IgD-negative memory B cell (primary cell): ENCODE results near the gene DNAH8. TPM values are rescaled to one million over a fixed set of nuclear protein-coding genes. Genes with fewer than 3 reads are reported as not detected.
A peak's percentile ranks its signal among the peaks of the same experiment; 100 is the strongest.

Experiments used
- H3K27ac Mint-ChIP-seq, 3 donors: one replicate each; pipeline ENCODE4 v1.8.0; 2020 to 2022; ENCODE audit warnings: mild to moderate bottlenecking in 3 of 3, mixed read lengths in 3 of 3, moderate library complexity in 1 of 3
- H3K27me3 Mint-ChIP-seq: one replicate; pipeline ENCODE4 v1.8.0; 2021; ENCODE audit warnings: mixed read lengths
- H3K36me3 Mint-ChIP-seq: one replicate; pipeline ENCODE4 v1.8.0; 2020; ENCODE audit warnings: mild to moderate bottlenecking, mixed read lengths
- H3K4me1 Mint-ChIP-seq, 3 donors: one replicate each; pipeline ENCODE4 v1.8.0; 2020 to 2022; ENCODE audit warnings: mixed read lengths in 3 of 3, mild to moderate bottlenecking in 1 of 3
- H3K4me3 Mint-ChIP-seq, 4 donors: one replicate each; pipeline ENCODE4 v1.8.0; 2020 to 2022; ENCODE audit warnings: mild to moderate bottlenecking in 4 of 4, mixed read lengths in 4 of 4, moderate library complexity in 3 of 4
- H3K9me3 Mint-ChIP-seq, 3 donors: one replicate each; pipeline ENCODE4 v1.8.0; 2020 to 2021; ENCODE audit warnings: mixed read lengths in 3 of 3, mild to moderate bottlenecking in 1 of 3
- polyA plus RNA-seq: library from polyadenylated mRNA; unstranded; fragments of 300-500 nt; fragmentation: Illumina TruSeq; gene quantifications from one replicate; pipeline ENCODE4 v1.2.3, GENCODE V29; 2021

DNAH8 gene
- polyA plus RNA-seq, 1 donor from 2014 or later, result 0.94 TPM

- Mint-ChIP-seq H3K27me3 (peaks cover 6% of the 10 kb centered on the region), H3K27ac (no peak overlapping the region), H3K4me1 (no peaks in the 10 kb centered on the region), H3K9me3 (no peaks in the 10 kb centered on the region), H3K4me3 (no peak overlapping the region), H3K36me3 (no peaks in the 10 kb centered on the region)
These were observed 261.8 kb downstream of the DNAH8 start for GRCh38 chr6:38976801-38977500.

DNA sequence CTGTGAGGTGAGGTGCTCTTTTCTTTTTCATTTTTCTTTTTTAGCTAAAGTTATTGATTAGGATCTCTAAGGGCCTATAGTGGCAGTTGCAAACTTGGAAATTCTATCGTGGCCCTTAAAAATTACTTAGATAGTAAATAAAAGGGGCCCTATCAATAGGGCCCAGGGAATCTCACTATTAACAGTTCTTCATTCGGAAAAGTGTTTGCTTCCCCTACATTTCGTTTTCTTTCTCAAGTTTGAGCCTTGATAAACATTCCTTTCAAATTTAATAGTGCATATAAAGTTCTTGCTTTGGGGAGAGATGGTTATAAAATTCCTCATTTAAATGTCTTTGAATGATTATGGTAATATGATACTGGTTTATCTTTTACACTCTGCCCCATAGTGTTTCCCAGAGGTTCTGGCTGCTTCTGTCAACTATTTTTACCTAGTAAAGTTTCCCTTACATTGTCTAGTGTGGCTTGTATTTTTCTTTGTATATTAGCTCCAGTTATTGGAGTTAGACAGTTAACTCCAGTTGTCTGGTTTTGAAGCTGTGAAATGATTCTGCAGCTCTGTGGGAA is 263.1 kb downstream of the DNAH8 start:
- no peak overlapping the region for H3K27ac Mint-ChIP-seq
- no peak overlapping the region for H3K4me3 Mint-ChIP-seq
- peaks cover 6% of the 10 kb centered on the region for H3K27me3 Mint-ChIP-seq
- H3K36me3 Mint-ChIP-seq, result no peaks in the 10 kb centered on the region
- H3K9me3 Mint-ChIP-seq, result no peaks in the 10 kb centered on the region
- no peaks in the 10 kb centered on the region for H3K4me1 Mint-ChIP-seq

DNA sequence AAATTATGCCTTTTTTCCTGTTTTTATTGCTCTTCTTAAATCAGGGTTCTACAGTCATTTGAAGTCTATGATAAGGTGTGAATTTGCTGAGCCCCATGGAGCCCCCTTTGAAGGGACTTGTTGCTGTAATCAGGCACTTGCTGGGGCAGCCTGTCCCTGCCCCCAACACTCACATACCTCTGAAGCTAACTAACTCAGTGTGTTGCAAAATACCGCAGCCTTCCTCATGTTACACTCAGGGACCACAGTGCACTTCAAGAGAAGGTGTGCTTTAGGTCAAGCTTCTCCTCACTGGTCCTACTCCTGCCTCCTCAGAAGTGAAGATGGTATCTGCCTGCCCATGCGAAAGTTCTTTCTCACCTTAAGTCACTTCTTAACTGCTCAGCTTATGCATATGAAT is 267.4 kb downstream of the DNAH8 start:
- Mint-ChIP-seq H3K9me3 (peaks cover 0 to 2% (median 0%) of the 10 kb centered on the region in 3 donors), H3K36me3 (peaks cover 2% of the 10 kb centered on the region), H3K27ac (no peak overlapping the region), H3K4me1 (no peaks in the 10 kb centered on the region), H3K4me3 (no peak overlapping the region), H3K27me3 (peaks cover 7% of the 10 kb centered on the region)

DNA sequence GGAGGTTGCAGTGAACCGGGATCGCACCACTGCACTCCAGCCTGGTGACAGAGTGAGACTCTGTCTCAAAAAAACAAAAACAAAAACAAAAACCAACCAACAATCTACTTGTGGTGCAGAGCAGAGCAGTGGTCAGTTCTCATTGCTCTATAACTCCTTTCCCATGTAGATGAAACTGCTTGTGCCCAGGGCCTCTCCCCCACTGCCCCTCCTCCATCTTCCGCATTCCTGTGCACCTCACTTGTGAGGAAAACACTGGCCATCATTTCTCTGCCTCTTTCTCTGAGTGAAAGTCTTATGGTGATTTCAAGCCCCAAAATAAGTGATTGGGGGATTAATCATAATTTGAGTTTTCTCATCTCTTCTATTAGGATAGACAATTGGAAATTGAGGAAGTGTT is 269.6 kb downstream of the DNAH8 start:
- peaks cover 0 to 2% (median 0%) of the 10 kb centered on the region in 3 donors for H3K9me3 Mint-ChIP-seq
- no peaks in the 10 kb centered on the region for H3K4me1 Mint-ChIP-seq
- H3K27me3 Mint-ChIP-seq, result peaks cover 4% of the 10 kb centered on the region
- H3K27ac Mint-ChIP-seq, result no peak overlapping the region
- H3K36me3 Mint-ChIP-seq, result peaks cover 2% of the 10 kb centered on the region
- no peak overlapping the region for H3K4me3 Mint-ChIP-seq

GRCh38 chr6:38985839-38986238 is 270.7 kb downstream of the DNAH8 start:
- H3K9me3 Mint-ChIP-seq, result peaks cover 0 to 2% (median 0%) of the 10 kb centered on the region in 3 donors
- peaks cover 1% of the 10 kb centered on the region for H3K27me3 Mint-ChIP-seq
- no peaks in the 10 kb centered on the region for H3K4me1 Mint-ChIP-seq
- H3K36me3 Mint-ChIP-seq, result peaks cover 2% of the 10 kb centered on the region
- no peak overlapping the region for H3K27ac Mint-ChIP-seq
- no peak overlapping the region for H3K4me3 Mint-ChIP-seq

GRCh38 chr6:38987503-38987902 is 272.4 kb downstream of the DNAH8 start:
- H3K27me3 Mint-ChIP-seq, result peaks cover 4% of the 10 kb centered on the region
- H3K9me3 Mint-ChIP-seq, result peaks cover 0 to 2% (median 0%) of the 10 kb centered on the region in 3 donors
- no peaks in the 10 kb centered on the region for H3K4me1 Mint-ChIP-seq
- no peak overlapping the region for H3K4me3 Mint-ChIP-seq
- peaks cover 3% of the 10 kb centered on the region for H3K36me3 Mint-ChIP-seq
- H3K27ac Mint-ChIP-seq, result no peak overlapping the region

- Mint-ChIP-seq H3K4me1 (no peaks in the 10 kb centered on the region), H3K27me3 (peaks cover 4% of the 10 kb centered on the region), H3K36me3 (peaks cover 3% of the 10 kb centered on the region), H3K27ac (no peak overlapping the region), H3K4me3 (no peak overlapping the region), H3K9me3 (peaks cover 0 to 2% (median 0%) of the 10 kb centered on the region in 3 donors)
These were observed 273.8 kb downstream of the DNAH8 start for GRCh38 chr6:38988736-38989449.

DNA sequence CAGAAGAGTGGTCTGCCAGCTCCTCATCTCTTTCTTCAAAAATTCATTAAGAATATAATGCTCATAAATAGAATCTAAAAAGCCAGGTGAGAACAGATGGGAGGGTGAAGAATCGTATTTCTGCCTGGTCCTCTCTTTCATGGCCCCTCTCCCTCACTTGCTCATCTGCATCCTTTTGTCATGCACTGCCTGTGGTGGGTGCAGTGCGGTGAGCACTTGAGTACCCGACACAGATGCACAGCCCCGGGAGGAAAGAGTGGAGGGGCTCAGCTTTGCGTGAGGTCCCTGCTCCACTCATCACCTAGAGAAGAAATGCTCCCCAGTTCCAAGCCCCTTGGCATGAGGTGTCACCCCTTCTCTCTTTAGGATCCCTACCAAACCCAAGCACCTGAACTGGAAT is 275.4 kb downstream of the DNAH8 start:
- H3K27ac Mint-ChIP-seq, result no peak overlapping the region
- no peaks in the 10 kb centered on the region for H3K9me3 Mint-ChIP-seq
- H3K36me3 Mint-ChIP-seq, result peaks cover 1% of the 10 kb centered on the region
- peaks cover 2% of the 10 kb centered on the region for H3K27me3 Mint-ChIP-seq
- no peaks in the 10 kb centered on the region for H3K4me1 Mint-ChIP-seq
- H3K4me3 Mint-ChIP-seq, result no peak overlapping the region

- peaks cover 0 to 2% (median 0%) of the 10 kb centered on the region in 3 donors for H3K4me1 Mint-ChIP-seq
- H3K9me3 Mint-ChIP-seq, result no peaks in the 10 kb centered on the region
- H3K4me3 Mint-ChIP-seq, result no peak overlapping the region
- no peak overlapping the region for H3K27ac Mint-ChIP-seq
- peaks cover 2% of the 10 kb centered on the region for H3K27me3 Mint-ChIP-seq
- H3K36me3 Mint-ChIP-seq, result peaks cover 3% of the 10 kb centered on the region
These were observed 281.6 kb downstream of the DNAH8 start for GRCh38 chr6:38996676-38997075.

GRCh38 chr6:38997128-38997761 is 282.1 kb downstream of the DNAH8 start:
- Mint-ChIP-seq H3K9me3 (no peaks in the 10 kb centered on the region), H3K27ac (peak overlapping the region in 1 of 3 donors; percentile 9), H3K27me3 (peaks cover 4% of the 10 kb centered on the region)

GRCh38 chr6:39003072-39003471 is 288.0 kb downstream of the DNAH8 start:
- peaks cover 6% of the 10 kb centered on the region for H3K27me3 Mint-ChIP-seq

More at GRCh38 chr6:38997128-38997761, 282.1 kb downstream of the DNAH8 start:
- H3K36me3 Mint-ChIP-seq, result peaks cover 2% of the 10 kb centered on the region
- peaks cover 0 to 2% (median 0%) of the 10 kb centered on the region in 3 donors for H3K4me1 Mint-ChIP-seq
- no peak overlapping the region for H3K4me3 Mint-ChIP-seq

DNA sequence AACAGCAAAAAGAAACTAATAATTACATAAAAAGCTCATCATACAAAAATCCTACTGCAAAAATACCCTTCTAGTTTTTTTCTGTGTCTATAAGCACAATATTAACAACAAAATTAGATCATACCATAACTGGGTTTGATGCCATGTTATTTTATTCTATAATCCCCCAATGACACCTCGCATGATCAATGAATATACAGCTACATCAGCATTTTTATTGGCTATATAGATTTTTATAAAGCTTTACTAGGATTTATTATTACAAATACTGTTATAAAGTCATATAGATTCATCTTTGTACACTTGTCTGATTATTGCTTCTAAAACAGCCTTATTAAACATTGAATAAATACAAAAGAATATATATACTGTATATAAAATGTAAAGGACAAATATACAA is 288.4 kb downstream of the DNAH8 start:
- H3K27ac Mint-ChIP-seq, result no peak overlapping the region
- no peaks in the 10 kb centered on the region for H3K4me1 Mint-ChIP-seq
- H3K9me3 Mint-ChIP-seq, result peaks cover 0 to 3% (median 0%) of the 10 kb centered on the region in 3 donors
- H3K27me3 Mint-ChIP-seq, result peaks cover 6% of the 10 kb centered on the region
- no peak overlapping the region for H3K4me3 Mint-ChIP-seq
- H3K36me3 Mint-ChIP-seq, result no peaks in the 10 kb centered on the region

More at GRCh38 chr6:39003072-39003471, 288.0 kb downstream of the DNAH8 start:
- Mint-ChIP-seq H3K36me3 (no peaks in the 10 kb centered on the region), H3K9me3 (peaks cover 0 to 3% (median 0%) of the 10 kb centered on the region in 3 donors), H3K4me3 (no peak overlapping the region), H3K4me1 (no peaks in the 10 kb centered on the region), H3K27ac (no peak overlapping the region)

GRCh38 chr6:39004801-39005200 is 289.7 kb downstream of the DNAH8 start:
- H3K4me1 Mint-ChIP-seq, result no peaks in the 10 kb centered on the region
- peaks cover 6% of the 10 kb centered on the region for H3K27me3 Mint-ChIP-seq
- H3K4me3 Mint-ChIP-seq, result no peak overlapping the region
- no peak overlapping the region for H3K27ac Mint-ChIP-seq
- no peaks in the 10 kb centered on the region for H3K36me3 Mint-ChIP-seq
- peaks cover 0 to 3% (median 0%) of the 10 kb centered on the region in 3 donors for H3K9me3 Mint-ChIP-seq

- Mint-ChIP-seq H3K9me3 (peaks cover 0 to 3% (median 0%) of the 10 kb centered on the region in 3 donors), H3K27me3 (peaks cover 6% of the 10 kb centered on the region), H3K4me1 (no peaks in the 10 kb centered on the region), H3K27ac (no peak overlapping the region), H3K4me3 (no peak overlapping the region), H3K36me3 (no peaks in the 10 kb centered on the region)
These were observed 290.7 kb downstream of the DNAH8 start for GRCh38 chr6:39005774-39006173.

GRCh38 chr6:39007575-39007974 is 292.5 kb downstream of the DNAH8 start:
- H3K36me3 Mint-ChIP-seq, result no peaks in the 10 kb centered on the region
- peaks cover 5% of the 10 kb centered on the region for H3K27me3 Mint-ChIP-seq
- peaks cover 0 to 3% (median 0%) of the 10 kb centered on the region in 3 donors for H3K9me3 Mint-ChIP-seq
- no peak overlapping the region for H3K27ac Mint-ChIP-seq
- no peak overlapping the region for H3K4me3 Mint-ChIP-seq
- H3K4me1 Mint-ChIP-seq, result no peaks in the 10 kb centered on the region
